Measurements from ENCODE around the gene RUVBL2. TPM values are rescaled to one million over a fixed set of nuclear protein-coding genes. Genes with fewer than 3 reads are reported as not detected.
"Not testable (repeated sequence)": the region's sequence is repeated elsewhere in the genome, so short reads cannot be mapped to it uniquely, and the experiment has no call there.

Gene RUVBL2
- total RNA-seq, 1 donor from 2014 or later = 170 TPM

DNA sequence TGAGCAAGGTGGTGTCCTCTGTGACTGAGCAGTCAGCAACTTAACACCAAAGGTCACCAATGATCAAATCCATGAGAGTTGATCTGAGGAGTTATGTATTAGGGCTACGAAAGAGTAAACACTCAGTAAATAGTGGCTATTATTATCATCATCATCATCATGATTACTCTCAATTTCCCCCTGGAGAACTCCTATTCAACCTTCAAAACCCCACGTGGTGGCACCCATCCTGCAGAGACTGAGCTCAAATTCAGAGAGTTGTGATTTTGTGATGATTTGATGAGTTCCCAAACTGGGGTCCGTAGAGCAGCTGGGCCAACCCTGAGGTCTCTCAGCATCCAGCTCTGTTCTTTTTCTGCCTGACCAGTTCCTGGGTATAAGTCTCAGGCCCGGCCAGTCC is 56.1 kb downstream of the RUVBL2 start:
- not testable (repeated sequence) for DNase-seq (ENCODE audit: low read depth)

DNA sequence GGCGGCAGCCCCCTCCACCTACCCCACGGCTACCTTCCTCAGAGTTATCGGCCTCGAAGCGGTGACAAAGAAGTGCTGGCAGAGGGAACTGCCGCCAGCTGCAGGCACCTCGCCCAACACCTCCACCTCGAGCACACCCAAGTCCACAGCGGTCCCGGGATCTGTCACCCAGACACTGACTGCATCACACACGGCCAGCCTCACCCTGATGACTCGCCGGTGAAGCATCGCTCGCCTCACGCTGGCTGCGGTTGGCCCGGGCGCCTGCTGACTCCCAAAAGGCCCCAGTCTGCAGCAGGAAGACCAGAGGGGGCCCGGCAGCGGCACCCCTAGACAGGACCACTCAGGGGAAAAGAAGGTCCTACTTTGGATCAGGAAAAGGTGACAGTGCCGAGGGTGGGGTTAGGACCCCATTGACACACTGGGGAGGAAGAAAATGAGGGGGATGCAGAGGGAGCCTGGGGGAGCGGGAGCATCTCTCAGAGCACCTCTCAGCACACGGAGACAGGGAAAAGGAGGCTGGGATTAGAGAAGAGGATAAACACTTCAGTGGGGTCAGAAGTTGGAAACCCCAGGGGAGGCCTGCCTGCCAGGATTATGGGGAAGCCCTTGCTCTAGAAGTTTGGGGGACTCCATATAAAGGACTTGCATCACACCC is 56.8 kb downstream of the RUVBL2 start:
- DNase-seq (ENCODE audit: low read depth) = peak; percentile 33

DNA sequence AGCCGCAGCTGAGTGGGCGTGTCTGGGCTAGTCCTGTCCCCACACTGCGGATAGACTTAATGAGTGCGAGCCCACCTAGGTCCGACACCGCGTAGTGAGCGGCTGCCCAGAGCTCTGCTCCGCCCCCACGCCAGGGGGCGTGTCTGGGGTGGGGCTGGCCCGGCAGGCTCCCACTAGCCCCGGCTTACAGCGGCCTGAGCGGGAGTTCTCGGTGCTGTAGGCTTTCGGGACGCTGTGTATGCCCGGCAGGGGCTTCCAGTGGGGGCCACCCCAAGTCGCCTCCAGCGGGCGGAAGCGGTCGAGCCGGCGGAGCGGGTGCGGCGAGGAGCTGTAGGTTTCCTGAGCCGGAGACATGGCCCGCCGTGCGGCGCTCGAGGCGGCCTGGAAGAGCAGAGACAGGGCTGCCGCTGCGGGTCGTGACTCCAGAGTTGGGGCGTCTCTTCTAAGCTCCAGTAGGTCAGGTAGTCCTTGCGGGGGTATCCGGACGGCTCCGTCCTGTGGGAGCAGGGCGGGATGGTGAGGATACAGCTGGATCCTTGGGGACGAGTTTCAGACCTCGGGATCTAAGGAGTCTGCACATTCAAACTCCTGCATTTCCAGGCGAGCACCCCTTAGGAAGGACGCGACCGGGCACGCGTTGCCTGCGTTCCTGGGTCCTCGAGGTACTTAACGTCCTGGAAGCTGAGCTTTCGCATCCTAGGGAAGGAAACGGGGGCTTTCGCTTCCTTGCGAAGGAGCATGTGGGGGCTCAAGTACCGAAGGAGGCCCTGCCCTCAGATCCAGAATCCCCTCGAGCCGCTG is 62.6 kb downstream of the RUVBL2 start:
- DNase-seq (ENCODE audit: low read depth) = no peak

DNA sequence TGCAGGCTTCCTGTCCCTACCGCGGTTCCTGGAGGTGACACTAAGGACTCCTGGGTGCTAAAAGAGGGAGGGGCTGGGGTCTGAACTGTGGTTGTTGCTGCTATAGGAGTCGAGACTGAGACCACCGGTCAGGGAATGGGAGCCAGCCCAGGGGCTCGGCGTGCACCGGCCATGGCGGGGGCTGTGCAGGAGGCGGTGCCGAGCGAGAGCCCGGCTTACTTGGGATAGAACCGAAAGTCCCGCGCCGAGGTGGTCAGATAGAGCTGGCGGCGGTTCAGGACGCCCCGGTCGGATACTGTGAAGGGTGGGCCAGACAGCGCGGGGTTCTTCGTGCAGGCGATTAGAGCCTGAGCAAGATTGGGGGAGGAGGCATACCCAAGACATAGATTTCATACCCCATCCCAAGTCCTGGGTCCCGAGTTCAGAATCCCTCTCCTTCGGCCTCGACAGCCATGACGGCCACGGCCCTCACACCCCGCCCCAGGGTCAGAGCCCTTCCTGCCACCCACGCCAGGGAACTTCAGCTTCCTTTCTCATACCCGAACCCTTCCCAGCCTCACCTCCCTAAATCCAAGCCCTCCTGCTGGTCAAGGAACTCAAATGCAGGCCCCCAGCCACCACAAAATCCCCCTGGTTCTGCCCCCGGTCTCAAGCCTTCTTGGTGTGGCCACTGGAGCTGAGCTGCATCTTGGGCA is 63.4 kb downstream of the RUVBL2 start:
- not testable (repeated sequence) for DNase-seq (ENCODE audit: low read depth)

DNA sequence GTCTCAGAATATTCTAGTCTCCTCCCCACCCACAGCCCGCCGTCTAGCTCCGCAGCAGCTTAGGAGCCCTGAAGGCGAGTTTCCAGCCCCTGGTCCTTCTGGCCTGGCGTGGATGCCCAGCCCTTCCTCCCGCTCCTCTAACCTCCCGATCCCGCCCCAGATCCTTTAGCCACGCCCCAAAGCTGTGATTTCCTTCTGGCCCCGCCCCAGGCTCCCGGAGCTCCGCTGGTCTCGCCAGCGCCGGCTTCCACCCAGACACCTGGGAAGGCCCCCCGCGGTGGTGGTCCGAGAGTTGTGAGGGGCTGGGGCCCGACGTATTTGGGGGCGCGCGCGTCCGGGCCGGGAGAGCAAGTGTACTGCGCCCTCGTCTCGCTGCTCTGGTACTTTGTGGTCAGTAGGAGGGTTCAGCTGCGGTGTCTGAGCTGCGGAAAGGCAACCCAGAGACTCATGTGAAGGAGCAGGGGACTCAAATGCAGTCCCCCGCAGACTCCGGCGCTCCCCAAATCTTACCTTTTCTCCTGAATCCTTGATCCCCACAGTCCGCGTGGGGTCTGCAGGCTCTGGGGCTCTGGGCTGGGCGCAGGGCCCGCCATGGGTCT is 64.0 kb downstream of the RUVBL2 start, which contains the start of gene CGB7:
Gene CGB7, minus strand, starts transcription at position 114 of the 599 bp plus-strand sequence. CDS start 2,374 bp downstream, outside the sequence.
- peak; percentile 34 for DNase-seq (ENCODE audit: low read depth)

DNA sequence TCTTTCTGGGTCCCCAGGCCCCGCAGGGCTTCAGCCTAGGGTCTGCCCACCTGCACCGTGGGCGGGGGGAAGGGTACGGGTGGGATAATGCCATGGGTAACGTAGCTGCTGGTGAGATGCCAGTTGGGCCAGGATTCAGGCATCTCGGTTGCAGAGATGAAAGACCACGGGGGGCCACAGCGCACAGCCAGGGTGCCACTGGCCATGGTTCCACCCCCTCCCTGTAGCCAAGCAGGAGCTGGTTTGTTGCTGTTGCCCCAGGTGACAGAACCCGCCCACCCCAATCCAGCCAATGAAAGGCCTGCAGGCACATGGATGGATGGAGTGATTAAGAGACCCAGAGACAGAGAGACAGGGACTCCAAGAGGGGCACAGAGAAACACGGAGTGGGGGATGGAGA is 64.9 kb downstream of the RUVBL2 start:
- DNase-seq (ENCODE audit: low read depth) = peak; percentile 13

DNA sequence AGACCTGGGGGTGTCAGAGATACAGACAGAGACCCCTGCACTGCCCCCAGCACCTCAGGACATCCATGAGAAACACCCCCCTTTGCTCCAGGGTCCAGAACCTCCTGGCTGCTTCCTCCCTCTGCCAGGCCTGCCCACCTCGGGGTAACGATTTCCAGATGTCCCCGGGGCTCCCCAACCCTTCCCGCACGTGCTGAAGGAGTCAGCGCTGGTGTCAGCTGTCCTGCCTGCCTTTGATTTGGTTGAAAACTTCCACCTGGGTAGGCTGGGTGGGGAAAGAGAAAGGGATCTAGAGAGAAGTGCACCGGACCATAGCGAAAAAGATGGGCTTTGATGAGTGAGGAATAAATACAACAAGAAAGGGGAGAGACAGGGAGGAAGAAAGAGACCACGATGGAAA is 65.4 kb downstream of the RUVBL2 start:
- no peak for DNase-seq (ENCODE audit: low read depth)

DNA sequence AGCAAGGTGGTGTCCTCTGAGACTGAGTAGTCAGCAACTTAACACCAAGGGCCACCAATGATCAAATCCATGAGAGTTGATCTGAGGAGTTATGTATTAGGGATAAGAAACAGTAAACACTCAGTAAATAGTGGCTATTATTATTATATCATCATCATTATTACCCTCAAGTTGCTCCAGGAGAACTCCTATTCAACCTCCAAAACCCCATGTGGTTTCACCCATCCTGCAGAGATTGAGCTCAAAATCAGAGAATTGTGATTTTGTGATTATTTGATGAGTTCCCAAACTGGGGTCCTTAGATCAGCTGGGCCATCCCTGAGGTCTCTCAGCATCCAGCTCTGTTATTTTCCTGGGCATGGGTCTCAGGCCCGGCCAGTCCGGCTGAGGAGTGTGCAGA is 67.3 kb downstream of the RUVBL2 start:
- no peak for DNase-seq (ENCODE audit: low read depth)

DNA sequence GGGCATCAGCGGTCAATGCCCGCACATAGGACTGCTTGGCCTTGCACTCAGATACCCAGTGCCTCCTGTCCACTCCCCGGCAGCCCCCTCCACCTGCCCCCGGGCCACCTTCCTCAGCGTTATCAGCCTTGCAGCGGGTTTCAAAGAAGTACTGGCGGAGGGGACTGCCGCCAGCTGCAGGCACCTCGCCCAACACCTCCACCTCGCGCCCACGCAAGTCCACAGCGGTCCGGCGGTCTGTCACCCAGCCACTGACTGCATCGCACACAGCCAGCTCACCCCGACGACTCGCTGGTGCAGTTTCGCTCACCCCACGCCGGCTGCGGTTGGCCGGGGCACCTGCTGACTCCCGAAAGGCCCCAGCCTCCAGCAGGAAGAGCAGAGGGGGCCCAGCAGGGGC is 67.8 kb downstream of the RUVBL2 start:
- DNase-seq (ENCODE audit: low read depth) = no peak

DNA sequence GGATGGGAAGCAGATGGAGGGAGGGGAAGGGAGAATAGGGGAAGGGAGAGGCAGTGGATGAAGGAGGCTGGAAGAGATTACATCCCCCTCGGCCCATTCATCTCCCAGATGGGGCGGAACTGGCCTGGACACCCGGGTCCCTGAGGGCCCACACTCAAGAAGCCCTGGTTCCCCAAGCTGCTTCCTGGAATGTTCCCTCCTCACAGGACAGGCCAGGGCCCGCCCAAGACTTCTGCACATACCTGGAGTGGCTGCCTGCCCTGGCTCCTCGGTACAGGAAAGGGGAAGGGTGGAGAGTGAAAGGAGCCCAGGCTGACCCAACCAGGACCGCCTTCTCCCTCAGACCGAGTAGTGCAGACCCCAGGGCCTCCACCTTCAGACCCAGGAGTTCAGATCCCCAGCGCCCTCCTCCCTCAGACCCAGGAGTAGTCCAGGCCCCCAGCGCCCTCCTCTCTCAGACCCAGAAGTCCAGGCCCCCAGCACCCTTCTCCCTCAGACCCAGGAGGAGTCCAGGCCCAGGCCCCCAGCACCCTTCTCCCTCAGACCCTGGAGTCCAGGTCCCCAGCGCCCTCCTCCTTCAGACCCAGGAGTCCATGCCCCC is 70.4 kb downstream of the RUVBL2 start:
- DNase-seq (ENCODE audit: low read depth) = no peak

DNA sequence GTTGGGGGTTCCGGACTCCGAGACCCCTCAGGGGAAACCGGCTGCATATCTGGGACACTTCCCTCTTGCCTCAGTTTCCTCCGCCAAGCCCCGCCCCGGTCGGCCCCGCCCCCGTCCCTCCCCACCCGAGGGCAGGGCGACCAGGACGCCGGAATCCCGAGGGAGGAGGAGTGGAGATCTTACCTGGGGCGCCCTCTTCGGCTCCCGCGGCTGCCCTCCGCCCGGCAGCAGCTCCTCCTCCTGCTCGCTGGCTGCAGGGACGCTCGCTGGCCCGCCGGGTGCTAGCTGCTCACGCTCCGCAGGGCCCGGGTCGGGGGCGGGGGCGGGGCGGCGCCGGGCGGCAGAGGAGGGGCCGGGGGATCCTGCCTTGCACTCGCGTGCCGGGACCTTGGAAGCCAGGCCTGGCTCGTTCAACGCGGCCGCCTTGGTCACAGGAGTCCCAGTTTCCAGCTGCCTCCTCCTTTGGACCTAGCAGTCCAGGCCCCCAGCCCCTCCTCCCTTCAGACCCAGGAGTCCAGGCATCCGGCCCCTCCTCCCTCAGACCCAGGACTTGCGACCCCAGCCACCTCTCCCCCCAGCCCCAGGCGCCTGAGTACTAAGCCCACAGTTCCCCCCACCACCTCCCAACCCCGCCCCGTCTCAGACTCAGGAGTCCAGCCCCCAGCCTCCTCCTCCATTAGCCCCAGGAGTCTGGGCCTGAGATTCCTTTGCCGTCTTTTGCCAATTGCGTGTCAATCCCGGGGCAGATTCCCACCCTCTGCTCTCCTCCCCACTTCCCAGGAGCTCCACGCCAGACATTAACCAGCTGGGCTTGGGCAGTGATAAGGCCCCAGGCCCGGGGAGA is 71.3 kb downstream of the RUVBL2 start, which contains the start of gene NTF4:
Gene NTF4, minus strand, starts transcription at position 51 of the 844 bp plus-strand sequence. CDS start 2,821 bp downstream, outside the sequence.
- no peak for DNase-seq (ENCODE audit: low read depth)

Other genes with a start within 250 kb of the RUVBL2 start
- gene IZUMO1, start 247.0 kb upstream of the RUVBL2 start, total RNA-seq = not detected in 2 replicates
- 0.05 and 3.0 TPM in 2 replicates for gene FUT1, start 241.2 kb upstream of the RUVBL2 start, total RNA-seq
- not detected in 2 replicates for gene FGF21, start 238.4 kb upstream of the RUVBL2 start, total RNA-seq
- gene BCAT2, start 182.9 kb upstream of the RUVBL2 start, total RNA-seq = 27.2 and 37.3 TPM in 2 replicates
- 0.60 and 1.7 TPM in 2 replicates for gene HSD17B14, start 157.4 kb upstream of the RUVBL2 start, total RNA-seq
- gene PLEKHA4, start 125.3 kb upstream of the RUVBL2 start, total RNA-seq = 6.8 and 14.4 TPM in 2 replicates
- gene PPP1R15A, start 121.5 kb upstream of the RUVBL2 start, total RNA-seq = 28.1 and 29.9 TPM in 2 replicates
- gene TULP2, start 95.1 kb upstream of the RUVBL2 start, total RNA-seq = 0.10 TPM in 1 of 2 replicates, not detected in the other
- 100 and 287 TPM in 2 replicates for gene NUCB1, start 93.6 kb upstream of the RUVBL2 start, total RNA-seq
- gene DHDH, start 60.2 kb upstream of the RUVBL2 start, total RNA-seq = 0.10 and 1.7 TPM in 2 replicates
- gene BAX, start 39.0 kb upstream of the RUVBL2 start, total RNA-seq = 101 and 135 TPM in 2 replicates
- gene FTL, start 28.6 kb upstream of the RUVBL2 start, total RNA-seq = 1,420 and 1,436 TPM in 2 replicates
- 42.9 and 72.1 TPM in 2 replicates for gene GYS1, start 578 bp upstream of the RUVBL2 start, total RNA-seq
- gene LHB, start 23.2 kb downstream of the RUVBL2 start, total RNA-seq = 0.25 TPM in 1 of 2 replicates, not detected in the other
- gene CGB3, start 30.4 kb downstream of the RUVBL2 start, total RNA-seq = not detected in 2 replicates
- gene CGB2, start 38.0 kb downstream of the RUVBL2 start, total RNA-seq = 1.0 TPM in 1 of 2 replicates, not detected in the other
- gene CGB1, start 43.0 kb downstream of the RUVBL2 start, total RNA-seq = 1.4 TPM in 1 of 2 replicates, not detected in the other
- gene CGB5, start 50.0 kb downstream of the RUVBL2 start, total RNA-seq = not detected in 2 replicates
- gene CGB8, start 55.2 kb downstream of the RUVBL2 start, total RNA-seq = 1.2 TPM in 1 of 2 replicates, not detected in the other
- 0.25 and 0.35 TPM in 2 replicates for gene CGB7, start 63.9 kb downstream of the RUVBL2 start, total RNA-seq
- 0.25 and 0.52 TPM in 2 replicates for gene NTF4, start 70.9 kb downstream of the RUVBL2 start, total RNA-seq
- not detected in 2 replicates for gene KCNA7, start 78.8 kb downstream of the RUVBL2 start, total RNA-seq
- gene SNRNP70, start 91.6 kb downstream of the RUVBL2 start, total RNA-seq = 82.8 and 138 TPM in 2 replicates
- 2.5 and 7.5 TPM in 2 replicates for gene LIN7B, start 120.5 kb downstream of the RUVBL2 start, total RNA-seq
- gene C19orf73, start 125.3 kb downstream of the RUVBL2 start, total RNA-seq = 0.45 TPM in 1 of 2 replicates, not detected in the other
- 2.6 and 3.6 TPM in 2 replicates for gene PPFIA3, start 125.7 kb downstream of the RUVBL2 start, total RNA-seq
- not detected in 2 replicates for gene HRC, start 161.5 kb downstream of the RUVBL2 start, total RNA-seq
- gene TRPM4, start 163.9 kb downstream of the RUVBL2 start, total RNA-seq = 15.3 and 30.4 TPM in 2 replicates

All from renal cortical epithelial cell (primary cell).